ENCODE data around the gene PHYHIPL.

PHYHIPL gene

DNA sequence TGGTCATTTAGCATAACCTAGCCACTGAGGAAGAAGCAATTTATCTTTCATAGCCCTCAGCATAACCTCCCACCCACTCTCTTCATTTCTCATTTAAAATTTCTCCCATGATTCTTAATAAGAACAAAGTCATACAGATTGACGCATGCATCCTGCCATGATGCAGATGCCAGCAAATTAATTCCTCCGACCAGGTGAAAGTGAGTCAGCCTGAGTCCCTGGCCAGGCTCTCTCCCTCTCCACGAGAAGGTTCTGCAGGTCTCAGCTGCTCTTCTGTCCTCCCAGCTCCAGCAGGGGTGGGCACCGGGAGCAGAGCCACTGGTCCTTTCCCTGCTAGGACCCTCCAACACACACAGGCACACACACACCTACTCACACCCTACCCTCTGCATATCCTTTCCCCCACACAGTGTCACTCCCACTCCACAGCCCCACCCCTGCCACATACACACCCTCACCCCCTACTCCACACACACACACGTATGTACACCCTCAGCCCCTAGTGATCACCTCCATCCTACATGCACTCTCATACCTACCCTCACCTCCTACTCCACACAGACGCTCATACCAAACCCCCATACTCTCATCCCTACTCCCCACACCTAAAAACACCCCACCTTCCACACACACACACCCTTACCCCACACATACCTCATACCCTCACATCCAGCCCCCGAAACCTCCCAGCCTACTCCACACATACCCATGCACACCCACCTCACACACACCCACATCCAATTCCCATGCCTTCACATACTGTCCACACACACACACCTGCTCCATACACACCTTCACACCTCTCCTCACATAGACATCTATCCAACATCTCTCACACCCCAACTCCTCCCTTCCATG is 107.9 kb downstream of the PHYHIPL start:
- no peaks in the 10 kb centered on the region for H3K36me3 ChIP-seq
- no peaks in the 10 kb centered on the region for H3K27me3 ChIP-seq
- DNase-seq, result no peak
- H3K9me3 ChIP-seq, result no peaks in the 10 kb centered on the region
- H3K4me3 ChIP-seq (ENCODE audit: low read depth, low read length), result no peak overlapping the region
- no peak for TF ChIP-seq CTCF (IDR thresholded peaks at IDR 0.05; ENCODE audit: low read depth, low read length)
- H3K4me1 ChIP-seq, result peaks cover 10% of the 10 kb centered on the region

GRCh38 chr10:59285073-59285472 is 108.6 kb downstream of the PHYHIPL start:
- H3K4me1 ChIP-seq, result peaks cover 10% of the 10 kb centered on the region
- no peak overlapping the region for H3K4me3 ChIP-seq (ENCODE audit: low read depth, low read length)
- H3K27me3 ChIP-seq, result no peaks in the 10 kb centered on the region
- no peak for DNase-seq
- H3K9me3 ChIP-seq, result no peaks in the 10 kb centered on the region
- TF ChIP-seq CTCF (IDR thresholded peaks at IDR 0.05; ENCODE audit: low read depth, low read length), result no peak
- H3K36me3 ChIP-seq, result no peaks in the 10 kb centered on the region

DNA sequence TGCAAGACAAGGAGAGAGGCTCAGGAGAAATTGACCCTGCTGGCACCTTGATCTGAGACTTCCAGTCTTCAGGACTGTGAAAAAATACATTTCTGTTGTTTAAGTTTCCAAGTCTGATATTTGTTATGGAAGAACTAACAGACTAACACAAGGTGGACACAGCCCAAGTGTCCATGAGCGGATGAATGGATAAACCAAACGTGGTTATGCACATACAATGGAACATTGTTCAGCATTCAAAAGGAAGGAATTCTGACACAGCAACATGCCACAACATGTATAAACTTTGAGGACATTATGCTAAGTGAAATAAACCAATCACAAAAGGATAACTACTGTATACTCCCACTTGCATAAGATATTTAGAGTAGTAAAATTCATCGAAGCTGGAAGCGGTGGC is 109.4 kb downstream of the PHYHIPL start:
- peaks cover 10% of the 10 kb centered on the region for H3K4me1 ChIP-seq
- H3K36me3 ChIP-seq, result no peaks in the 10 kb centered on the region
- no peaks in the 10 kb centered on the region for H3K9me3 ChIP-seq
- no peaks in the 10 kb centered on the region for H3K27me3 ChIP-seq
- TF ChIP-seq CTCF (IDR thresholded peaks at IDR 0.05; ENCODE audit: low read depth, low read length), result no peak
- DNase-seq, result no peak
- H3K4me3 ChIP-seq (ENCODE audit: low read depth, low read length), result no peak overlapping the region

GRCh38 chr10:59287587-59288255 is 111.3 kb downstream of the PHYHIPL start:
- DNase-seq, result peak; percentile 24
- Histone ChIP-seq H3K4me3 (ENCODE audit: low read depth, low read length) (no peak overlapping the region), H3K36me3 (no peaks in the 10 kb centered on the region), H3K4me1 (peaks cover 10% of the 10 kb centered on the region), H3K9me3 (no peaks in the 10 kb centered on the region), H3K27me3 (no peaks in the 10 kb centered on the region)
- TF ChIP-seq CTCF (IDR thresholded peaks at IDR 0.05; ENCODE audit: low read depth, low read length), result no peak

- TF ChIP-seq CTCF (IDR thresholded peaks at IDR 0.05; ENCODE audit: low read depth, low read length), result no peak
- Histone ChIP-seq H3K4me3 (ENCODE audit: low read depth, low read length) (no peak overlapping the region), H3K36me3 (no peaks in the 10 kb centered on the region), H3K27me3 (no peaks in the 10 kb centered on the region), H3K9me3 (no peaks in the 10 kb centered on the region), H3K4me1 (no peaks in the 10 kb centered on the region)
- no peak for DNase-seq
Observed at GRCh38 chr10:59289853-59290252, 113.4 kb downstream of the PHYHIPL start.

GRCh38 chr10:59290448-59290847 is 114.0 kb downstream of the PHYHIPL start:
- no peaks in the 10 kb centered on the region for H3K36me3 ChIP-seq
- peak; percentile 28 for TF ChIP-seq CTCF (IDR thresholded peaks at IDR 0.05; ENCODE audit: low read depth, low read length)
- H3K27me3 ChIP-seq, result no peaks in the 10 kb centered on the region
- no peak overlapping the region for H3K4me3 ChIP-seq (ENCODE audit: low read depth, low read length)
- no peak for DNase-seq
- H3K9me3 ChIP-seq, result no peaks in the 10 kb centered on the region
- H3K4me1 ChIP-seq, result no peaks in the 10 kb centered on the region

Data from BE2C (cell line).